MM.1S (cell line): Measurements from ENCODE around the gene HELQ.

Experiments used
- DNase-seq: peaks from one replicate; pipeline ENCODE4 v3.0.0-alpha.2; 2015
- H2AFZ ChIP-seq: fragments of 300-600 bp; sonication (generic); 2 replicates; pipeline ENCODE4 v1.6.0; 2016; ENCODE audit warnings: antibody characterized with exemption, low read length
- H3F3A ChIP-seq: fragments of 300-600 bp; sonication (generic); 2 replicates; pipeline ENCODE4 v1.6.1; 2016; ENCODE audit warnings: mild to moderate bottlenecking, antibody characterized with exemption, low read length, moderate library complexity, mixed read lengths; ENCODE audit not compliant: insufficient read depth
- H3K27ac ChIP-seq: fragments of 300-600 bp; sonication (generic); 2 replicates; pipeline ENCODE4 v1.5.1; 2016; ENCODE audit warnings: mild to moderate bottlenecking, low read length
- H3K27me3 ChIP-seq: fragments of 300-600 bp; sonication (generic); replicated peaks from 2 replicates; pipeline ENCODE4 v1.6.0; 2016; ENCODE audit warnings: low read length; ENCODE audit not compliant: insufficient read depth
- H3K36me3 ChIP-seq: fragments of 300-600 bp; sonication (generic); replicated peaks from 2 replicates; pipeline ENCODE4 v1.6.1; 2016; ENCODE audit warnings: mild to moderate bottlenecking, low read length, mixed read lengths; ENCODE audit not compliant: insufficient read depth
- H3K4me1 ChIP-seq: fragments of 300-600 bp; sonication (generic); 2 replicates; pipeline ENCODE4 v1.6.1; 2016; ENCODE audit warnings: low read length, mixed read lengths
- H3K4me2 ChIP-seq: fragments of 300-600 bp; sonication (generic); 2 replicates; pipeline ENCODE4 v1.6.0; 2016; ENCODE audit warnings: low read depth, low read length
- H3K4me3 ChIP-seq: fragments of 300-600 bp; sonication (generic); 2 replicates; pipeline ENCODE4 v1.5.1; 2016; ENCODE audit warnings: low read length, mixed read lengths
- H3K79me2 ChIP-seq: fragments of 300-600 bp; sonication (generic); 2 replicates; pipeline ENCODE4 v1.6.1; 2016; ENCODE audit warnings: mixed run types, low read length, mixed read lengths
- H3K9ac ChIP-seq: fragments of 300-600 bp; sonication (generic); 2 replicates; pipeline ENCODE4 v1.6.1; 2016; ENCODE audit warnings: low read length, mixed read lengths
- H3K9me2 ChIP-seq: fragments of 300-600 bp; sonication (generic); replicated peaks from 2 replicates; pipeline ENCODE4 v1.6.1; 2016; ENCODE audit warnings: mild to moderate bottlenecking, low read length, mixed read lengths; ENCODE audit not compliant: insufficient read depth
- H3K9me3 ChIP-seq: fragments of 300-600 bp; sonication (generic); replicated peaks from 2 replicates; pipeline ENCODE4 v1.6.1; 2016; ENCODE audit warnings: mild to moderate bottlenecking, low read length, mixed read lengths; ENCODE audit not compliant: insufficient read depth
- H4K20me1 ChIP-seq: fragments of 300-600 bp; sonication (generic); 2 replicates; pipeline ENCODE4 v1.6.1; 2016; ENCODE audit warnings: mild to moderate bottlenecking, low read length, moderate library complexity, mixed read lengths; ENCODE audit not compliant: insufficient read depth
- EZH2 ChIP-seq: fragments of 300-600 bp; sonication (generic); optimal IDR thresholded peaks from 2 replicates; pipeline ENCODE3; 2017; ENCODE audit warnings: low read depth, mild to moderate bottlenecking, antibody characterized with exemption, low read length, mixed read lengths
- EZH2phosphoT487 ChIP-seq: fragments of 300-600 bp; sonication (generic); IDR thresholded peaks from 2 replicates; pipeline ENCODE4 v1.6.1; 2018; ENCODE audit warnings: antibody characterized with exemption, low read length
- TF ChIP-seq, protein P1 (sequence below): fragments of 300-600 bp; sonication (generic); IDR thresholded peaks from 2 replicates; pipeline ENCODE4 v1.5.1; 2016; ENCODE audit warnings: antibody characterized with exemption, low read length, mixed read lengths

HELQ gene

DNA sequence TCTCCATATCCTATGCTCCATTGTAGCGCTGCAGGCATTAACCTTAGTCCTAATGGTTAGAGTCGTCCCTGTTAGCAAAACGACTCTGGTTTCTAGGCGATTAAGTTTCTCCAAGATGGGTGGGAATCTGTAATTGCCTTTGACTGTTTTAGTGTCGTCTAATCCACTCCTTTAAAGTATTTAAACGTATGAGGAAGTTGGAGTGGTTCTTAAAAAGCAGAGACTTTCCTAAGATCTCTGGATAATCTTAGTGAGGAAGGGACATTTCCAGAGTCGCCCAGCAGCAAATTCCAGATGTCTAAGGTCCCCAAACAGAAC, 520 bp upstream of the HELQ start:
- H3K27ac ChIP-seq, result peak overlapping the region; percentile 86
- peak overlapping the region; percentile 90 for H3K9ac ChIP-seq
- H3K9me3 ChIP-seq, result no peaks in the 10 kb centered on the region
- H3F3A ChIP-seq, result no peaks in the 10 kb centered on the region
- H3K79me2 ChIP-seq, result peaks cover 50% of the 10 kb centered on the region
- peaks cover 4% of the 10 kb centered on the region for H3K36me3 ChIP-seq
- no peak for DNase-seq
- peaks cover 10% of the 10 kb centered on the region for H3K4me1 ChIP-seq
- no peaks in the 10 kb centered on the region for H3K9me2 ChIP-seq
- H3K4me2 ChIP-seq, result peak overlapping the region; percentile 63
- H3K4me3 ChIP-seq, result peak overlapping the region; percentile 99
- no peak for TF ChIP-seq EZH2phosphoT487
- TF ChIP-seq, protein P1, sequence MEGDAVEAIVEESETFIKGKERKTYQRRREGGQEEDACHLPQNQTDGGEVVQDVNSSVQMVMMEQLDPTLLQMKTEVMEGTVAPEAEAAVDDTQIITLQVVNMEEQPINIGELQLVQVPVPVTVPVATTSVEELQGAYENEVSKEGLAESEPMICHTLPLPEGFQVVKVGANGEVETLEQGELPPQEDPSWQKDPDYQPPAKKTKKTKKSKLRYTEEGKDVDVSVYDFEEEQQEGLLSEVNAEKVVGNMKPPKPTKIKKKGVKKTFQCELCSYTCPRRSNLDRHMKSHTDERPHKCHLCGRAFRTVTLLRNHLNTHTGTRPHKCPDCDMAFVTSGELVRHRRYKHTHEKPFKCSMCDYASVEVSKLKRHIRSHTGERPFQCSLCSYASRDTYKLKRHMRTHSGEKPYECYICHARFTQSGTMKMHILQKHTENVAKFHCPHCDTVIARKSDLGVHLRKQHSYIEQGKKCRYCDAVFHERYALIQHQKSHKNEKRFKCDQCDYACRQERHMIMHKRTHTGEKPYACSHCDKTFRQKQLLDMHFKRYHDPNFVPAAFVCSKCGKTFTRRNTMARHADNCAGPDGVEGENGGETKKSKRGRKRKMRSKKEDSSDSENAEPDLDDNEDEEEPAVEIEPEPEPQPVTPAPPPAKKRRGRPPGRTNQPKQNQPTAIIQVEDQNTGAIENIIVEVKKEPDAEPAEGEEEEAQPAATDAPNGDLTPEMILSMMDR, result no peak
- TF ChIP-seq EZH2, result no peak
- H4K20me1 ChIP-seq, result no peaks in the 10 kb centered on the region
- peak overlapping the region; percentile 97 for H2AFZ ChIP-seq
- no peaks in the 10 kb centered on the region for H3K27me3 ChIP-seq

- no peak overlapping the region; the same call in 1 of the 2 replicates for H3K27ac ChIP-seq
- no peak for DNase-seq
- peaks cover 50% of the 10 kb centered on the region for H3K79me2 ChIP-seq
These were observed 937 bp downstream of the HELQ start for GRCh38 chr4:83454686-83455085.

GRCh38 chr4:83449009-83449408, 6.6 kb downstream of the HELQ start:
- no peak overlapping the region for H3K9ac ChIP-seq
- no peak overlapping the region for H3K4me2 ChIP-seq
- no peaks in the 10 kb centered on the region for H4K20me1 ChIP-seq
- no peak overlapping the region for H2AFZ ChIP-seq
- no peak for DNase-seq
- no peak overlapping the region for H3K4me3 ChIP-seq
- peaks cover 6% of the 10 kb centered on the region for H3K79me2 ChIP-seq
- TF ChIP-seq EZH2phosphoT487 (no peak), EZH2 (no peak)
- TF ChIP-seq, protein P1, result no peak
- no peaks in the 10 kb centered on the region for H3K27me3 ChIP-seq
- no peaks in the 10 kb centered on the region for H3F3A ChIP-seq
- H3K9me2 ChIP-seq, result no peaks in the 10 kb centered on the region
- no peaks in the 10 kb centered on the region for H3K9me3 ChIP-seq
- H3K27ac ChIP-seq, result no peak overlapping the region
- H3K36me3 ChIP-seq, result no peaks in the 10 kb centered on the region; the same call in 1 of the 2 replicates
- H3K4me1 ChIP-seq, result no peaks in the 10 kb centered on the region

More at GRCh38 chr4:83454686-83455085, 937 bp downstream of the HELQ start:
- Histone ChIP-seq H3K9ac (peak overlapping the region; percentile 90), H3F3A (no peaks in the 10 kb centered on the region), H3K27me3 (no peaks in the 10 kb centered on the region), H3K4me2 (peak overlapping the region; percentile 87), H4K20me1 (no peaks in the 10 kb centered on the region), H3K9me2 (no peaks in the 10 kb centered on the region), H3K9me3 (no peaks in the 10 kb centered on the region), H3K36me3 (peaks cover 4% of the 10 kb centered on the region), H3K4me3 (peak overlapping the region; percentile 99), H2AFZ (peak overlapping the region; percentile 97), H3K4me1 (peaks cover 10% of the 10 kb centered on the region)
- TF ChIP-seq EZH2phosphoT487 (no peak), EZH2 (no peak)
- TF ChIP-seq, protein P1, result no peak
